B cell (primary cell): ENCODE data around the gene SKA1.

Experiments
- CTCF ChIP-seq: fragments of 200-600 bp; IDR thresholded peaks from one replicate; pipeline ENCODE4 v1.8.0; 2022; ENCODE audit warnings: antibody characterized with exemption, mild to moderate bottlenecking
- EZH2 ChIP-seq: IDR thresholded peaks from 2 replicates; pipeline ENCODE4 v1.6.1; 2012; ENCODE audit warnings: borderline replicate concordance, low read depth, mild to moderate bottlenecking, moderate library complexity, low read length; ENCODE audit not compliant: insufficient read depth, poor library complexity, severe bottlenecking

- TF ChIP-seq CTCF (no peak), EZH2 (no peak)
These were observed 47.5 kb downstream of the SKA1 start for GRCh38 chr18:50422286-50422898.
